H1 (cell line): Measurements from ENCODE around the gene ACTR5. TPM values are rescaled to one million over a fixed set of nuclear protein-coding genes. Genes with fewer than 3 reads are reported as not detected.

Experiments used
- polyA plus RNA-seq, 7 experiments: library from polyadenylated mRNA; depleted of rRNA in 3 of 7; stranded (reverse) in 5 of 7; unstranded in 2 of 7; fragments of >200 nt in 5 of 7; fragments of 200-250 nt in 2 of 7; gene quantifications; 1 replicate in 5 of 7; 2 replicates in 1 of 7; 4 replicates in 1 of 7; pipeline versions ENCODE4 v1.2.1 to v1.2.3, GENCODE V29; 2011 to 2013; ENCODE audit warnings: missing spikeins in 2 of 7, mixed read lengths in 2 of 7
- small RNA-seq: library from polyadenylated mRNA; stranded (forward); fragments of <200 nt; extraction: miRNeasy Mini kit (QIAGEN cat#:217004); gene quantifications from one replicate; pipeline ENCODE3, GENCODE V24; 2013; ENCODE audit not compliant: insufficient read depth
- total RNA-seq: library from RNA; stranded (reverse); fragmentation: NEBNext Ultra II Directional; extraction: Animal tissue kit (Norgen Biotek cat#: 25700); gene quantifications from 2 replicates; pipeline ENCODE4 v1.2.1, GENCODE V29; 2021

ACTR5 gene
- total and polyA plus RNA-seq, 2 of the 8 experiments (the other 6 are each of a cell fraction or from before 2014, with no cell fraction given), result 10.4 to 14.4 TPM

Small RNA genes lying within 50 kb of the gene (small RNA-seq; reads per million reads assigned to genes)
- gene RF00017, result not detected

Other genes starting within 250 kb of the ACTR5 start
- not detected in 2 replicates for gene ADIG, start 167.3 kb upstream of the ACTR5 start, total RNA-seq
- not detected in 2 replicates for gene ADIG, start 167.3 kb upstream of the ACTR5 start, polyA plus RNA-seq (2011; rRNA removed)
- gene ARHGAP40, start 146.7 kb upstream of the ACTR5 start, total RNA-seq, result 0.74 and 0.86 TPM in 2 replicates
- 0.69 and 1.4 TPM in 2 replicates for gene ARHGAP40, start 146.7 kb upstream of the ACTR5 start, polyA plus RNA-seq (2011; rRNA removed)
- 0.15 and 0.33 TPM in 2 replicates for gene SLC32A1, start 24.0 kb upstream of the ACTR5 start, total RNA-seq
- gene SLC32A1, start 24.0 kb upstream of the ACTR5 start, polyA plus RNA-seq (2011; rRNA removed), result 0.09 and 0.19 TPM in 2 replicates
- 8.9 and 9.7 TPM in 2 replicates for gene PPP1R16B, start 57.2 kb downstream of the ACTR5 start, total RNA-seq
- 2.6 and 3.8 TPM in 2 replicates for gene PPP1R16B, start 57.2 kb downstream of the ACTR5 start, polyA plus RNA-seq (2011; rRNA removed)
- 61.4 and 62.6 TPM in 2 replicates for gene FAM83D, start 178.0 kb downstream of the ACTR5 start, total RNA-seq
- gene FAM83D, start 178.0 kb downstream of the ACTR5 start, polyA plus RNA-seq (2011; rRNA removed), result 47.2 and 60.9 TPM in 2 replicates
- gene DHX35, start 213.9 kb downstream of the ACTR5 start, total RNA-seq, result 20.1 and 21.9 TPM in 2 replicates
- 21.6 and 27.7 TPM in 2 replicates for gene DHX35, start 213.9 kb downstream of the ACTR5 start, polyA plus RNA-seq (2011; rRNA removed)